GM18517 (cell line): ENCODE data around the gene FBRSL1.

Source experiments
- ATAC-seq: cut with Tn5 transposase; IDR thresholded peaks from one replicate; pipeline ENCODE4 v1.9.1; 2021; ENCODE audit warnings: mild to moderate bottlenecking, moderate library complexity; ENCODE audit not compliant: unreplicated experiment

Gene FBRSL1

DNA sequence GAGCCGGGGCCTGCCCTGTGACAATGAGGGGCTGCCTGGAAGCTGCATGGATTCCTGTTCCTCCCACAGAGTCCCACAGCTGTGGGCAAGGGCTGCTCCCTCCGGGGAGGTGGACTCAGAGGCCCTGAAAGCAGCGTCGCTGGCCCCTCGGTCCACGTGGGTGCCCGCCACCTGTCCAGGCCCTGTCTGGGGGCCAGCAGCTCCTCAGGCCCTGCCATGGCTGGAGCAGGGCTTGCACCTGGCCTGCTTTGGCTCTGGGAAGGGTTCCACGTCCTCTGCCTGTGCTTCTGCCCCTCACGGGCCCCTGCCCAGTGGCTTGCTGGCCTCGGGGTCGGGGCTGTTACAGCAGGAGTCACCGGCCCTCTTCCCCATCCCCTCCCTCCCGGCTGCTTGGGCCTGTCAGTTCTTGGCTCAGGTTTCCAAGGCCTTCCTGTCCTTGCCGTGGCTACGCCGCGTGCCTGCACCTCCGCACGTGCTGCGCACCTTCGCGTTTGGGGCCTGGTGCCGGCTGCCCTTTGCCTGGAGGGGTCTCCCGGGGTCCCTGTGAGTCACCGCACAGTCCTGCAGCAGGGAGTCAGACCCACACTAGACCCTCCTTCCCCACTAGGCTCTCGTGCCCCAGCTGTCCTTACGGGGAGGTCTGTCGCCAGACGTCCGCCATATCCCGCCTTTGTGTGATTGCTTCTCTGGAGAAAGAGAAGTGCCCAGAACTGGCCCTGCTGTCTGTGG, 5.8 kb downstream of the FBRSL1 start:
- ATAC-seq, result no peak

DNA sequence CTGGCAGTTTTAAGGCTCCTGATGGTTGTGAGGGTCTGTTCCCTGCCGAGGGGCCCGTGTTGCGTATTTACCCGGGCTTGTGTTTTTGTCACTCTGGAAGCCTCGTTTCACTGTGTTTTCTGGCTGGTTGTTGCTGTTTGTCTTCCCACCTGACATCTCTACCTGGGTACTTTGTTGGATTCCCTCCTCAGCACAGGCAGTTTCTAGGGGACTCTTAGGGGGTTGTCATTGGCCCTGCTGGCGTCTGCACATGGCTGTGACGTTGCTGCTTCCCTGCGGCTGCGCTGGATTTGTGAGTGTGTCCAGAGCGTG, 6.4 kb downstream of the FBRSL1 start:
- ATAC-seq, result no peak

DNA sequence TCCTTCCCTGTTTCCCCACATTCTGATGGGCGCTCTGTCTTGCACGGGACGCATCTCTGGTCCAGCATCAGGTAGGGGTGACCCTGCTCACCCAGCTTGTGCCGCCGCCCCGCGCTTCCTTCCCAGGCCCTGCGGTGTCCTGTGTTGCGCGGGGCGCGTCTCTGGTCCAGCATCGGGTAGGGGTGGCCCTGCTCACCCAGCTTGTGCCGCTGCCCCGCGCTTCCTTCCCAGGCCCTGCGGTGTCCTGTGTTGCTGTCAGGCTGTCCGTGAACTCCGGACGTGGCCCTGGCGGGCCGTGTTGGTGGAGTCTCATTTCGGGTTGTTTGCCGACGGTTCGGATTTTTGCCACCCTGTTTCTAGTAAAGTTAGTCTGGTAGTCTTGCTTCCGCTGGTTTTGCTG, 6.8 kb downstream of the FBRSL1 start:
- no peak for ATAC-seq

DNA sequence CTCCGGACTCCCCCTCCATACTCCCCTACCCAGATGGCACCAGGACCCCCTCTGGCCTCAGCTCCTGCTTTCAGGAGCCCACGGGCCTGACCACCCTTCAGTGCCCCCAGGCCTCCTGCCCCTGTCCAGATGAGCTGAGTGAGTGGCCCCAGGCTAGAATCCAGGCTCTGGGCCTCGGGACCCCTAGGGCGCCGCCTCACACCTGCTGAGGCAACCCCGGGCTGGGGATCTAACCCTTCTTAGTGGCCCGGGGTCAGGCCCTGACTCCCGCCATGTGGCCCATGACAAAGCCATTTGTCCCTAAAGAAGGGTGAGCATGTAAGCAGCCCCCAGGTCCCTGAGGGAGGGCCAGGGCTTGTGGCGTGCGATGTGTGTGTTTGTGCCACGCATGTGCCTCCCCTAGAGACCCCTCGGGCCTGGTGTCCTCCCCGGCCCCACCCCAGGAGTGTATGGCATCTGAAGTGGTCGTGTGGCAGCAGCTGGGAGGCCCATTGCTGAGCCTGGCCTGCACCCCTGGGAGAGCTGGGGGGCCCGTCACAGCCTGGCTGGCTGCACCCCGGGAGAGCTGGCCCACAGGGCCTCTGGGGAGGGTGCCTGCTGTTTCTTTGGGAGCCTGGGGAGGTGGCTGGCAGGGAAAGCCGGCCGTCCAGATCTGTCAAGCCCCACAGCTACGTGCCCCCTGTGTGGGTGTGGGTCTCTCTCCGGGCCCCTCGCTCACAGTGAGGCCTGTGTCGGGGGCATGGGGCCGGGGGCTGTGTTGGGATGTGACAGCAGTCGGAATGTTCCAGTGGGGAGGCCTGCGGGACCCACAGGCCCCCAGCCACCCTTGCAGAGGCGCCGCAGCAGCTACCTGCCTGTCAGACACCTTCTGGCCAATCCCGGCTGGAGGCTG, 7.8 kb downstream of the FBRSL1 start:
- no peak for ATAC-seq

DNA sequence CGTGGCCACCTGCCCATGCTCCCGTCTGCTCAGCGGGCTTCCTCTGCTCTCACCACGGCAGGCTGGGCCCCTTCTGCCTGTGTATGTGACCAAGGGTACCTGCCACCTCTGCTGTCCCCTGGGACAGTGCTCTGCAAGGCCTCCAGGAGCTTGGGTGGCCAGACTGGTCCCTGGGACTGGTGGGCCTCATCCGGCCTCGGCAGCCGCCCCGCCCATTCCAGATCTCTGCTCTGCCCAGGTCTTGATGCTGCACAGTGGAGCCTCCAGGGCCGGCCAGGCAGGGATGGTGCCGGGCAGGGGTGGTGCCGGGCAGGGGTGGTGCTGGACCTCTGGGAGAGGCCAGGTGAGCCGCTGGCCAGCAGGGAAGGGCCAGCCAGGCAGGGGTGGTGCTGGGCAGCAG, 9.0 kb downstream of the FBRSL1 start:
- ATAC-seq, result no peak

DNA sequence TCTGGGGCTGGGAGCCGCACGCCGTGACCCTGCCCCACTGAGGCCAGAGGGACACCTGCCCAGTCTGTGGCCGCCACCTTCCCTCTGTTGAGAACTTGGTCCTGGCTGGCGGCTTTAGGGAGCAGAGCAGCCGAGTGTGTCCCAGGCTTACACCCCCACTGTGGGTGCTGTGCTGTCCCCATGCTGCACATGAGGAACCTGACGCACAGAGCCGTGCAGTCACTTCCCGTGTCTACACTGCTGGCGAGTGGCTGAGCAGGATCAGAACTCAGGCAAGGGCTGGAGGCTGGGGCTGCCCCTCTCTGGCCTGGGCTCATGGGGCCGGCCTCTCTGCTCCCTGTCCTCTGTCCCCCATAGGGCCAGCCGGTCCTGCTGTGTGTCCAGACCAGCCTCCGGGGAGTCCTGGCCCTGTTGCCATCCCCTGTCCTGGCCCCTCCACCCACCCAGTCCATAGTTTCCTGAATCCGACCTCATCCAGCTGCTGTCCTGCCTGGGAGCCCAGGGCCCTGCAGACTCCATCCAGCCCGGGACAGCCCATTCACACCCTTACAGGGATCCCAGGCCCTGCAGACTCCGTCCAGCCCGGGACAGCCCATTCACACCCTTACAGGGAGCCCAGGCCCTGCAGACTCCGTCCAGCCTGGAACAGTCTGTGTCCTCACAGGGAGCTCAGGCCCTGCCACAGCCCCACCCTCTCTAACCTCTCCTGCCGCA, 10.3 kb downstream of the FBRSL1 start:
- no peak for ATAC-seq

DNA sequence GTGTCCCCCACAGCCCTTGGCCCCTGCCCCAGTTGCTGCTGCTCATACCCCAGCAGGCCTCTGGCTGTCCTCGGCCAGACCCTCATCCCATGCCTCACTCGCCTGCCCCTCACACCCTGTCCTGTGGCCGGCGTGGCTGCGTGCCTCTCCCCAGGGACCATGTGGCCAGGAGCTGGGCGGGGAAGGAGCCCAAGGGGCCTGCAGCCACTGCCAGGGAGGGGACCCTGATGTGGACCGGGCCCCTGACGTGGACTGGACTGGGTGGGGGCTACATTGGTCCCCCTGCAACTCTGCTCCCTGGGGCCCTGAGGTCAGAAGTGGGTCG, 10.9 kb downstream of the FBRSL1 start:
- no peak for ATAC-seq

DNA sequence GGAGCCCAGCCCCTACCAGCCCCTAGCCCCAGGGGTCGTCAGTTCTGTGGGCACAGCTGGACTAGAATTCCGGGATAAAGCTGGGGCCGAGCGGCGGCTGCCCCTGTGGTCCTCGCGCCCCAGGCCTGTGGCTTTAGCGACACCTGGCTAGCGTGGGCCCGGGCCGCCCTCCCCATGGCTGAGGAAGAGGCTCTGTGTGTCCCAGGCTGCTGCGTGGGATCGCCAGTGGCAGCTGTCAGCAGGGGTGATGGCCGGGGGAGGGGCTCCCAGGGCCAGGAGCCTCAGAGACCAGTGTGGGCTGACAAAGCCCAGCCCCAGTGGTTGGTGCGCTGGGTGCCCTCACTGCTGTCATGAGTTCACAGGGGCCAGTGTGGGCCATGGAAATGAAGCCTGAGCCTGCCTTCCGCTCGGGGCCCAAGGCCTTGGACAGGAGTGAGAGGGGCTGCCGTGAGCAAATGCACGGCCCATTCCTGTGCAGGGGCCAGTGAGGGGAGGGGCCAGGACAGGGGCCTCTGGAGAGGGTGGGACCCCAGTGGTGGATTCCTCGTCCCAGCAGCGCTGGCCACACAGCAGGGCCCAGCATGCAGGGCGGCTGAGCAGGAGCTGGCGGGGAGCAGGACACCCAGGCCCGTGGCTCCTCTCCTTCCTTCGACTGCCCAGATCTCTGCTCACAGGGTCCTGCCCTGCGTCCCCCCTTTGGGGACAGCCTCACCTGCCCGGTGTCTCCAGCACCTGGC, 11.4 kb downstream of the FBRSL1 start:
- ATAC-seq, result no peak

DNA sequence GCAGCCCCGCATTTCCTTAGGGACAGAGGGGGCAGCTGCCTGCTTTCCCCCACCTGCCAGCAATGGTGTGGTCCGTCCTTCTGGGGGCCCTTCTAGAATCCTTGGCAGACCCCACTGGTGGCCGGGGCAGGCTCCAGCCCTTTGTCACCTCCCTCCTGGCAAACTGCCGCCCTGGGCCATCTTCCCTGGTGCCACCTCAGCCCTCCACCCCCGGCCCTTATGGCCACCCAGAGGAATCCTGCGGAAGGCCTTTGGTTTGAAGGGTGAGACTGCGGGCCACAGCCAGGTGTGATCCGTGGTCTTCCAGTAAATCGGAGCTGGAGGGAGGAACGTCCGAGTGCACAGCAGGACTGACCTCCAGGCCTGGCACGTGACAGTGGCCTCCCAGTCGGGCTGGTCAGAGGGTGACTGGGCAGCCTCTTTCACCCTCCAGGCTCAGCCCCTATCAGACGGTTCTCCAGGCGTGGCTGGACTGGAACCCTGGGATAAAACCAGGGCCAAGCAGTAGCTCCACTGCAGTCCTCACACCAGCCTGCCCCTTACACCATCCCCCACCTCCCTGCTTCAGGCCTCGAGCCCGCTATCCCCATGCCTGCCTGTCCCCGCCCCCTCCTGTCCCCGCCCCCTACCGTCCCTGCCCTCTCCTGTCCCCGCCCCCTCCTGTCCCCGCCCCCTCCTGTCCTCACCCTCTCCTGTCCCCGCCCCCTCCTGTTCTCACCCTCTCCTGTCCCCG, 12.4 kb downstream of the FBRSL1 start:
- ATAC-seq, result no peak

DNA sequence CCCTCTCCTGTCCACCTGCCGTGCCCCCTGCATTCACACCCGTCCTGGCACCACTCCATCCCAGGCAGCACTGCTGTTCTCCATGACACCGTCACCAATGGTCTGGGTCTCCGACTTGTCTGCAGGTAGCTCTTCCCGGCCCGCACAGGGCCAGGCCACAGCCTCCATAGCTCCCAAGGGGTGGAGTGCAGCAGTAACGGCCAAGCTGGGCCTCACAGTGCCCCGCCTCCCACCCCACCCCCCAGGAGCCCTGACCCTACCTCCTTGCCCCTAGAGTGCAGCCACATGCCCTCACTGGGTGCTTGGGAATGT, 12.9 kb downstream of the FBRSL1 start:
- no peak for ATAC-seq

DNA sequence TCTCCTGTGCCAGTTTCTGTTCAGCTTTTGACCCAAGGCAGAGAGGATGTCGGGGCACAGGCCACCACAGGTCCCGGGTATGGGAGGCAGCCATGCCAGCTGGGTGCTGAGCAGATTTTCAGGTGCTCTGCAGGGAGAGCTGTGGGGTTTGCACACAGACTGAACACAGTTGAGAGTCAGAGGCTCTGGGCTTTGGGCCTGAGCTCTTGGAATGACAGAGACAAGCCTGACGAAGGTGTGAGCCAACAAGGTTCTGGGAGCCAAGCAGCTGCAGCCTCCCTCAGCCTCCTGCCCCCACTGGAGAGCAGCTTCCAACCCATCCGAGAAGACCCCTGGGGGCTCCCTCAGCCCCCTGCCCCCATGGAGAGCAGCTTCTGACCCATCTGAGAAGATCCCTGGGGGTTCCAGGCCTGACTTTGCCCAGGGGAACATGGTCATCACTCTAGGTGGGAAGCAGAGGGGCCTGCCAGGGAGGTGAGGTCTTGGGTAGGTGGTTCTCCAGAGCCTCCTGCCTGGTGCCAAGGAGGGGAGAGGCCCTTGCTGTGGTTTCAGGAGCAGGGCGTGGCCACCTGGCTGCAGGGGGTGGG, 13.8 kb downstream of the FBRSL1 start:
- no peak for ATAC-seq

DNA sequence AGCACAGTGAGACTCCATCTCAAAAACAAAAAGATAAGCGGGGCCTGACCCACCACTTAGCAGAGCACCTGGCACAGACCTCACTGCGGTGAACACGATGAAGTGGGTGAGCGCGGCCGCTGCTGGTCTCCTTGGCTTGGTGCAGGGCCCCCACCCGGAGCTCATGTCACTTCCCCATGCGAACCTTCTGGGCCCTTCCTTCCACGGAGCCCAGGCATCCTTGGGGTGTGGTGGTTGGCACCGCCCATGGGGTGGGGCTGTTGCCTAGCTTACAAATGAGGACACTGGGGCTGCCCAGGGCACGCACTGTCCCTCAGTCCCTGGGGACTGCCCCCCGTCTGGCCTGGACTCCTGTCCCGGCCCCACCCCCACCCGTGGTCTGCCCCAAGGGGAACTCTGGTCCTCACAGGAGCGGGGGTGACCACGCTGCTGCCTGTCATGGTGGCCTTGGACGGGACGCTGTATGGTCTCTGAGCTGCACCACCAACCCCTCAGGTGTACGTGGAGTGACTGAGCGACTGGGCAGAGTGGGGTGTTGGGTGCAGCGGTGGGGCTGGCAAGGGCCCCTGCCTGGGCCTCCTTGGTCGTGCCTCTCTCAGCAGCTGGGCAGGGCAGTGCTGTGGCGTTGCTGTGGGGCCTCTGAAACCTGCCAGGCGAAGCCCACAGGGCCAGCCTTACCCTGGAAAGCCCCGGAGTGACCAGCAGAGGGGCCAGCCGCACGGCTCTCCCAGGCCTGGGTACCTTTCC, 15.3 kb downstream of the FBRSL1 start:
- ATAC-seq, result no peak

DNA sequence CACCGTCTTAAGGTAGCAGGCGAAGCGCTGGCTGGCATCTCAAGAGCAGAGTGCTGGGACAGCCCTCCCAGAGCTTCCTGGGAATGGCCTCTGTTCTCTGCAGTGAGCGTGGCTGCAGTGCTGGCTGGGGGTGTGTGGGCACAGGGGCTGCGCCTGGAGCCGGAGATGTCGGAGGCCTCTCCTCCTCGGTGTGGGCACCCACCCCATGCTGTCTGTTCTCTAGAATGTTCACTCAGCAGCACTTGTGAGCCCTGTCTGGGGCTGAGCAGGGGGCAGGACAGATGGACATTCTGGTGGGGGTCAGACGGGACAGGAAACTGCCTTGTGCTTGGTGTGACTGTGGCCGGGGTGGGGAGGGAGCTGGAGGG, 15.9 kb downstream of the FBRSL1 start:
- ATAC-seq, result no peak

DNA sequence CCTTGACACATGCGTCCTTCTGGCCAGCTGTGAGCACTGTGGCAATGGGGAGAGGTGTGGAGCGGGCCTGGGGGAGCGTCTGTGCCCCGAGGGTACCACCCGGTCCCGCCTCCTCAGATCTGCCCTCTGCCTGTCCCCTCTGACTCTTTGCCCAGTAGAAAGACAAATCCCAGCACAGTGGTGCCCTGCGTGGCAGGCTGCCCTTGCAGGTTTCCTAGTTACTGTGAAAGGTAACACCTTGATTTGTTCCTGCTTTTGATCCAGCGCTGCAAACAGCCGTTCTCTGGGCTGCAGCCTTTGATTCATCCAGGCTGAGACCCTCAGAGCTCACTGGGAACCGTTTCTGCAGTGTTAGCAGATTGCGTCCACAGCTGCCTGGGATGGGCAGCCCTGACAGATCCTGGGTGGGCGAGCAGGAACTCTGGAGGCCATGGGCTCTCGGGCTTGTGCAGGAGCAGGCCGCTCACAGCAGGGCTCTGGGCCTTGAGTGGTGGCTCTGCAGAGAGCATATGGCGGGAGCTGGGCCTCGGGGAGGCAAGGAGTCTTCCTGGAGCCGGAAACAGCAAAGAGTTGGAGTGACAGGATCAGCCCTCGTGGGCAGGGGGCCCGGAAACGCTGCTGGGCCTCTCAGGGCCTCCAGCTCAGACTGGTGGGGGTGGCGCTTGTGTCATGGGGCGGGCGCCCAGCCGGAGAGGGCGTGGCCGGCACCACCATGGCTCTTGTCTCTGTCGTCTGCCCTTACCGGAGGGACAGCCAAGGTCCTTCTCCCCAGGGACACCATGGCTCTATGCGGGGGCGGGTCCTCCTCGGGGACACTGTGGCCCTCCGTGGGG, 16.6 kb downstream of the FBRSL1 start:
- no peak for ATAC-seq

DNA sequence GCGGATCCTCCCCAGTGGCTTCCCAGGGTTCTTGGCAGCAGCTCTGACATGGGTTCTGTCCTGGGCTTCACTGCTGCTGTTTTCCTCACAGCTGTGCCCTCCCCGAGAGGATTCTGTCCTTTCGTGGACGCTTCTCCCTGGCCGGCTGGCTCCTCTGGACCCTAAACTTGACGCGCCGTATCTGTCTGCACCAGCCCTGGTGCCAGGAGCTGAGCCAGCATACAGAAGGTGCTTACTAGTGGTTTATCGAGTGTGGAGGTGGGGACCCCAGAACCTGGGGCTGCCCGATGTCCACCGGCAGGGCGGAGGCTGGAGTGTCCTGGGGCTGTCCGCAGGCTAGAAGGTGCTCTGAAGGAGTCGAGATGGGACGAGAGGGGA, 17.2 kb downstream of the FBRSL1 start:
- no peak for ATAC-seq

DNA sequence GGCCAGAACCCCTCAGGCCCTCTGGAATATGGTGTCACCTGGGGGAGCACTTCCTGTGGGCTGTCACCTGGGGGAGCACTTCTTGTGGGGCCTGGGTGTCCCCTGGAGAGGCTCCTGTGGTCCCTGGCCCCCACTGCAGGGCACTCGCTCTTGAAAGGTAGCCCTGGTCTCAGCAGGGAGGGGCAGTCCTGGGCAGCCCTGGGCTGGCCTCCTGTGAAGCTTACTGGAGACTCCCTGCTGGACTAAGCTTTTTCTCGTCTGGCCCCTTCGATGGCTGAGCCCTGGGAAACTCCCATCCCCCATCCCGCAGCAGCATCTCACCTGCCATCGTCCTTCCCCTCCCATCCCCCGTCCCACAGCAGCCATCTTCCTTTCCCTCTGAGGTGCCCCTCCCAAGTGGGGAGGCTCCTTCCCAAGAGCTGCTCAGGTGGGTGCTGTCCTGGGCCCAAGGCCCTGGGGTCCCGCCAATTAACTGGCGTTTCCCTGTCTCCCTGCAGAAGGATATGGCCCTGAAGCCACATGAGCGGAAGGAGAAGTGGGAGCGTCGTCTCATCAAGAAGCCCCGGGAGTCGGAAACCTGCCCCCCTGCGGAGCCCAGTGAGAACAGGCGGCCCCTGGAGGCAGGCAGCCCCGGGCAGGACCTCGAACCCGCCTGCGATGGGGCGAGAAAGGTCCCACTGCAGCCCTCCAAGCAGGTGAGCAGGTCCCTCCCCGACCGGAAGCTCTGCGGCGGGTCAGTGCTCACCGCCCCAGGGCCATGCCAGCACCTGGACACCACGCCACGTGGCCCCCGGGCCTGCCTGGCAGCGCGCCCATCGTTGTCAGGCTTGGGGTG, 17.9 kb downstream of the FBRSL1 start:
- no peak for ATAC-seq

DNA sequence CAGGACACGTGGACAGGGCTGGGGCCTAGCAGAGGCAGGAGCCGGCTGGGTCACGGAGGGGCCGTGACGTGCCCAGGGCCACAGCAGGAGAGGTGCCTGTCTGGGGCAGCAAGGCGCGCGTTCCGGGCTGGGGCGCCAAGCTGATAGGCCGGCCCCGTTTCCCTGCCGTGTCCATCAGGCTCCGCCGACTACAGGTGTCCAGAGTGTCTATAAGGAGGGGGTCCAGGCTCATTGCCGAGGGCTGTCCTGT, 18.5 kb downstream of the FBRSL1 start:
- ATAC-seq, result no peak
